ENCODE results near the gene GID4. TPM values are rescaled to one million over a fixed set of nuclear protein-coding genes. Genes with fewer than 3 reads are reported as not detected.

GID4 gene
- total and polyA plus RNA-seq, 4 donors: 1.7 to 4.9 (median 3.7) TPM

- under 1% methylated on average over 52 of the region's 52 CpGs for WGBS
- Histone ChIP-seq H3K9ac (ENCODE audit: low read depth in 1 of 2, low read length in 2 of 2) (peak within 1 kb of the TSS; percentile 50 to 63), H3K4me3 (ENCODE audit: low read depth in 1 of 3, low read length in 3 of 3) (peak within 1 kb of the TSS; percentile 69 to 92 (median 92)), H3K4me1 (ENCODE audit: control insufficient read depth in 4 of 4, insufficient read depth in 4 of 4, low read length in 3 of 4) (peaks cover 5 to 11% (median 9%) of the 10 kb centered on the region in 4 donors), H3K9me3 (ENCODE audit: control insufficient read depth in 4 of 4, low read length in 3 of 4) (no peaks in the 10 kb centered on the region), H3K27me3 (ENCODE audit: control insufficient read depth in 4 of 4, insufficient read depth in 4 of 4, low read length in 3 of 4) (no peaks in the 10 kb centered on the region), H3K36me3 (ENCODE audit: control insufficient read depth in 4 of 4, insufficient read depth in 3 of 4, low read depth in 1 of 4, low read length in 3 of 4) (peaks cover 0 to 6% (median 3%) of the 10 kb centered on the region in 4 donors), H3K27ac (ENCODE audit: low read depth in 1 of 2, low read length in 2 of 2) (peak within 1 kb of the TSS; percentile 59 to 69)
- DNase-seq (ENCODE audit: low spot score): peak; percentile 97
- TF ChIP-seq ZBTB33 (IDR thresholded peaks at IDR 0.05) (peak; percentile 59), RXRA (IDR thresholded peaks at IDR 0.05) (peak; percentile 55 to 70), SP1 (IDR thresholded peaks at IDR 0.05) (peak; percentile 90), HNF4A (conservative IDR thresholded peaks at IDR 0.05) (peak; percentile 77 to 83), NR2F2 (IDR thresholded peaks at IDR 0.05) (peak; percentile 72), EGR1 (IDR thresholded peaks at IDR 0.05; ENCODE audit: low read depth in 2 of 2) (peak in 1 of 2 donors; percentile 49), FOXA1 (IDR thresholded peaks at IDR 0.05) (no peak), HNF4G (IDR thresholded peaks at IDR 0.05) (peak; percentile 22), TAF1 (conservative IDR thresholded peaks at IDR 0.05) (peak; percentile 65), GABPA (IDR thresholded peaks at IDR 0.05 in 1 of 2, conservative IDR thresholded peaks at IDR 0.05 in 1 of 2) (peak; percentile 88 to 95), JUND (IDR thresholded peaks at IDR 0.05) (no peak), CTCF (IDR thresholded peaks at IDR 0.05; ENCODE audit: low read depth, low read length, missing input control) (no peak), REST (IDR thresholded peaks at IDR 0.05) (peak; percentile 70), ATF3 (IDR thresholded peaks at IDR 0.05) (peak; percentile 58), MAX (IDR thresholded peaks at IDR 0.05) (peak; percentile 82), RAD21 (IDR thresholded peaks at IDR 0.05) (peak; percentile 42 to 63), YY1 (IDR thresholded peaks at IDR 0.05) (peak; percentile 92), FOXA2 (IDR thresholded peaks at IDR 0.05) (peak; percentile 10)
These were observed 48.6 kb downstream of the GID4 start, which contains the start of gene DRG2 for GRCh38 chr17:18087610-18088491. Gene DRG2 (plus strand): TSS chr17:18087948. CDS start chr17:18088024, 76 bp downstream.
